HK-2 (cell line): ENCODE measurements around the gene PIM1.

ENCODE experiments used
- DNase-seq: peaks from one replicate; pipeline ENCODE4 v3.0.0-alpha.2; 2018; ENCODE audit not compliant: unreplicated experiment

Gene PIM1

DNA sequence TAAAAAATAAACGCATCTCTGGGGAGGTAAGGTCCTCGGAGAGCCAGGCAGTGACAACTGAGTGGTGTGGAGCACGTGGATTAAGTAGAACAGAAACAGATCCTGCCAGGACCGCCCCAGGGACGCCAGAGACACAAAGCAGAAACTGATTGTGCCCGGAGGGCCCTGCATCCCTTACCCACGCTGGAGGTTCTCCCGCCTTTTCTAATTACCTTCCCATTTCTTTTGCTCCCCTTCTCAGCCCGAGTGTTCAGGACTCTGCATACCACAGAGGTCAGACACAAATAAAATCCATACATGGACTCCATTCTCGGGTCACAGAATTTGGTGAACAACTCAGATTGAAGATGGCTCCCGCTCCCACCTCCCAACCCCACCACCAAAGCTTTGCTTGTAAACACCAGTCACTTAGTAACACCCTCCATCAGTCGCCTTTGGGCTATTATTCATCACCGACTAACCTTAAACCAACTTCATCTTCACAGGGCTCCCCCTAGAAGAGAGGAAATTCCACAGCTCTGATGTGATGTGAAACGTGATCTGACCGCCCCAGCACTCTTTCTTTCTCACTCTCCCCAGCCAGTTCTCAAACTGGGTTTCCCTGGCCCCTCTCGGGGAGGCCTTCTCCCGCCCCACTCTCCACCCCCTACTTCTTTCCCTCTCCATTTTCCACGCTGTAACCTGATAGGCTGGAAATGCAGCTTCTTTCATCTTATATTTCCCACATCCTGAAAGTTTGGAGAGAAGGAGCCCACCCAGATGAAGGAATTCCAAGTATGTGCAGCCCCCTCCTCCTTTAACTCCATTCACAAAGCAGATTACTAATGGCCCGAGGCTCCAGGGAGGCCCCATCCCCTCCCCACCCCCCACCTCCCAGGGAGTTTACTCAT is 32.5 kb upstream of the PIM1 start:
- peak; percentile 86 for DNase-seq

DNA sequence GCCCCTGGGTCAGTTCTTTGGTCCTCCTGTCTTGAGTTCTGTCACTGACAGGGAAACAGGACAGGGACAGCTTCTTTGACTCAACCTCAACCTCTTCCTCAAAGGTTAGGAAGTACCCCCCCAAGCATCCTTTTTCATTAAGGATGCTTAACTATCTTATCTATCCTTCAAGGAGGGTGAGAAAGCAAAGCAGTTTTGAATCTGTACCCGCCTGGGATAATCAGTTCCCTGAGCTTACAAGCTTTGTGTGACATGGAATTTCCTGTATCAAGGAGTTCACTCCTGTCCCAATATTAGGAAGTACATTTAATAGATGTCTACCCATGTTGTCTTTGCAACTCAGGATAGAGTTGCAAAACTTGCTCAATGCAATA is 31.1 kb upstream of the PIM1 start:
- DNase-seq = no peak

DNA sequence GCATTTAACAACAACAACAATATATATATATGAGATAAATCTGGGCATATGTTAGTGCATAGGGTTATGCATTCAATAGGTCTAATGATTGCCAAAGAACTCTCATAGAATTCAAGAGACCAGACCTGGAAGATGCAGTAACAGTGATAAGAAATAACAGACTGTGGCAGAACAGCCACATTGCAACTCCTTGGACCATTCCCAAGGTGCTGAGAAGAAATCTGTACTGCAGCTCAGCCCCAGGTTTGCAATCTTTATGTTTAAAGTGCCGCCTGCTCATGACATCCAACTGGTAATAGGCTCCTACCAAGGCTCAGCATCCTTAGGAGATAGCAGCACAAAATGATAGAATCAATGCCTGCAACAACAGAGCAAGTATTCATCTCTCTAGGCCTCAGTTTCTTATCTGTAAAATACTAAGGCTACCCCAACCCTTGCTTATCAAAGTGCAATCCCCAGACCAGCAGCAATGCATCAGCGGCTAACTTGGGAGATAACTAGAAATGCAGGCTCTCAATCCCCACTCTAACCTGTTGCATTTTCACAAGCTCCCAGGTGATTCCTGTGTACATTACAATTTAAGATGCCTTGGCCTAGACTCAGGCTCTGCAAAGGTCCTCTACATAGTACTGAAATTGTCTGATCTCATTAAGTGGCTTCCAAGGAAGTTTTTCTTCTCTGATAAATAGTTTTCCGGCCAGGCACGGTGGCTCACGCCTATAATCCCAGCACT is 30.6 kb upstream of the PIM1 start:
- no peak for DNase-seq

DNA sequence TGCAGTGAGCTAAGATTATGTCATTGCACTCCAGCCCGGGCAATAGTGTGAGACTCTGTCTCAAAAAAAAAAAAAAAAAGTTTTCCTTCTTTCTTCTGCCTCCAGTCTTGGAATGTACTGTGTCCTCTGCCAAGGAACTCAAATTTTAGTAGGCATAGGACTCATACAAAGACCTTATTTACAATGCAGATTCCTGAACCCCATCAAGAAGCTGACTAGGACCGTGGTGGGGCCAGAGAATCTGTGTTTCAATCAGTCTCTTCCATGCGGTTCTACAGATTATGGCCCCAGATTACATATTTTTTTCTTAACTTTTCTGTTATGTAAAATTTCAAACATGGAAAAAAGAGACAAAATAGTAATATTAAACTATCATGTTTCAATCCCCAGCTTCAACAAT is 29.8 kb upstream of the PIM1 start:
- DNase-seq = no peak

DNA sequence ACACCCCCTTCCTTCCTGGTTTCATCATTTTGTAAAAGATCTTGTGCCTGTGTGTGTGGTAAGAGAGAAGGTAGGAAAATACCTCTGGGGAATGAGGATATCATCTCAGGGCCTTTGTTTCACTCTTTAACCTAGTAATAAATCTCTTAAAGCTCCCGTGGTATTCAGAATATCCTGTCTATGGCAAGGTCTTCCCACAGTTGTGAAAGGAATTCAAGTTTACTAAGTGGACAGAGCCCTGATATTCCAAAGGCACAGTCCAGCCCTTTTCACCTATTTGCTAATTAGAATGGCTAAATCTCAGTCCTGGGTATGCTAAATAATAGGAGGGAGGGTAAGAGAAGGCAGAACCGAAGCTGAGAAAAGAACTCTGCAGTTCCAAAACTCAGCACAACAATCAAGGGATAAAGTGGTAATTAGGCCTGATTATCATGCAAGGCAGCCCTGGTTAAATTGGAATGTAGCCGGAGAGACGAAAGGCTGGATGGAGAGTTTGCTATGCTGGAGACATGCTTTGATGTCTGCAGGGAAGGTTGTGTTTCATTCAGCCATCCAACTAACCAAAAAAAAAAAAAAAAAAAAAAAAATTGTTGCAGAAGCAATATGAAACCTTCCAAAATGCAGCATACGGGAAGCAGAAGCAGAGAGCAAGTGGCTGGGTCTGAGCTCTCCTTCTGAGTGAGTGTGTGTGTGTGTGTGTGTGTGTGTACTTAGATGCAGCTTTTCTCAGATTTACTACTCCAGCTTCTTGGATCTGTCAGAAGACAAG is 28.5 kb upstream of the PIM1 start:
- DNase-seq = no peak

DNA sequence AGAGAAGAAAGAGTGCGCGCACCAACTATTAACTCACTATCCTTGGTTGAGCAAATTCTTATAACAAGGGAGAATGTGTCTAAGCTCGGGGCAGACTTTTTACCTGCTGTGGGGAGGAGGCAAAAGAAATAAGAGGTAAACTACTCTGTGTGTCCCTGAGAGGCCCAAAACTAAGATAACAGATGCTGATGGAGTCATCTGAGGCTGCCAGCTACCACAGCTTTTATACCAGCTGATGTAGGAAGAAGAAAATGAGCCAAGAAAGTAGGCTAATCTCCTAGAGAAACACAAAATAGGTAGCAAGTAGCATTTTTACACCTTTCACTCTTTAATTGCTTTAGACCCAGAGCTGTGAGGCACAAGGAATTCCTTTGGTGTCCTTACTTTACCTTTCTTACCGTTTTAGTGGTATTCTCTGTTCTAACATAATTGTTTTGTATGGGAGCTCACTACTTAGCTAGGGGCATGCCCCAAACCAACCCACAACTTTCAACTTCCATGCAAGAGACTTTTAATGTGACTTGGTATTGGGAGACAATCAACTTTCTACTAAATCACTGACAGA is 27.8 kb upstream of the PIM1 start:
- DNase-seq = no peak

DNA sequence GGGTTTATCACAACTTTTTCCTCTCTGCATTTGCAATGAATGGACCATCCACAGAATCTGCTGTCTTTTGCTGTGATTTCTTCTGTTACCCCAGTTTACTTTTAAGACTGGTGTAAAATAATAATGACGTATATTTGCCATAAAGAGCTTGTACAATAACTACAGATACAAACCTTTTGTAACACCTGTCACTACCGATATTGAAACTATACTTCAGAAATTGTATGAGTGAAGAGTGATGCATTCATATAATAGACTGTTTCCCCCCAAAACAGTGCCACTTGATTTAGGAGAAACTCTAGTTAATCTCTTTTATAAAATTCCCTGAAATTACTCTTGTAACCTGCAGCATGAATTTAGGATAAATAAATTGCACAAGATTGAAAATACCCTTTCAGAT is 26.4 kb upstream of the PIM1 start:
- DNase-seq = no peak

DNA sequence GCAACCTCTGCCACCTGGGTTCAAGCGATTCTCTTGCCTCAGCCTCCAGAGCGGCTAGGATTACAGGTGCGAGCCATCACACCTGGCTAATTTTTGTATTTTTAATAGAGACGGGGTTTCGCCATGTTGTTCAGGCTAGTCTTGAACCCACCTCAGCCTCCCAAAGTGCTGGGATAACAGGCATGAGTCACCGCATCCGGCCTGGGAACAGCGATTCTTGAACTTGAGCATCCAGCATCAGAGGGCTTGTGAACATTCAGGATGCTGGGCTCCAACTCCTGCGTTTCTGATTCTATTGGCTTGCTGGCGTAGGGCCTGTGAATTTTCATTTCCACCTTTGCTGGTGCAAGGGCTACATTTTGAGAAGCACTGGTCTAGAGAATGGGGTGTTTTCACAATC is 24.5 kb upstream of the PIM1 start:
- no peak for DNase-seq

DNA sequence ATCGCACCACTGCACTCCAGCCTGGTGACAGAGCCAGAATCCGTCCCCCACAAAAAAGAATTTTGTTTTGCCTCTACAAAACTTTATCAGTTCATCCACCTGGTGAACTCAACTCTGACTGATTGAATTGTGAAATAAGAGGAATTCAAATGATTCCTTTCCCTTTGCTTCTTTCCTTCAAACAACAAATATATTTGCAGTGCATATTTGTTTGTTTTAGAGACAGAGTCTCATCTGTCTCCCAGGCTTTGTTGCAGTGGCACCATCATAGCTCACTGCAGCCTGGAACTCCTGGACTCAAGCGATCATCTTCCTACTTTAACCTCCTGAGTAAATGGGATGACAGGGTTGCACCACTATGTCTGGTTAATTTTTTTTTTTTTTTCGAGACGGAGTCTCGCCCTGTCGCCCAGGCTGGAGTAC is 23.2 kb upstream of the PIM1 start:
- DNase-seq = no peak

DNA sequence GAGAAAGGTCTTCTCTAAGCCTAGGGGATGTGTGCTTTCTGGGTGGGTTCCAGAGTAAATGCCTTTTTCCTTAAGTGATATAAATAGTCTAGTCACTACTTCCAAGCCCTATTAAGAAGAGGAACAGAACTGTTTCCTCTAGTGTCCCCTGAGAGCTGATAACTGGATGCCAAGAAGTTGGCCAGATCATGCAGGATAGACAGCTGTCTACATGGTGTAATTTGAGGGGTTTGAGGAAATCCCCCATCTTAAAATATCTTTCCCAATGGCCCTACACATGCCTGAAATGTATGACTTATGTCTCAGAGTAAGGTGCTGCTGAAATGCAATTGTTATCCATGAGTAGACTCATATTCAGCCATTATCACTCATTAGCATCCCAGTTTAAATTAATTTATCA is 20.2 kb upstream of the PIM1 start:
- DNase-seq = no peak

DNA sequence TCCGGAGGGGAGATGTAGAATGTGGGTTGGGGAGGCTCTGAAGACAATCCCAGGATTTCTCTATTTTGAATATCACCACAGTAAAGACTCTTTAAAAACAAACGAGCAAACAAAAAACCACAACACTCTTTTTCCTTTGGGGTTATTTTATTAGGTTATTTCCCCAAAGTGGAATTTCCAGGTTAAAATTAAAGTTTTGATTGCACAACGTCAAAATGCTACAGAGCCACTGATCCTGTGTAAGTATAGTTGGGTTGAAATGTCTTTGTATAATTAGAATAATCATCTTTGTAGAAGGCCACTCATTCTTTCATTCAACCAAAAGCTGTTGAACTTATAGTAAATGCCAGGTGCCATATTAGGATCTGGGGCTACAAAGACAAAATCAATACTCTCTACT is 19.6 kb upstream of the PIM1 start:
- DNase-seq = no peak

DNA sequence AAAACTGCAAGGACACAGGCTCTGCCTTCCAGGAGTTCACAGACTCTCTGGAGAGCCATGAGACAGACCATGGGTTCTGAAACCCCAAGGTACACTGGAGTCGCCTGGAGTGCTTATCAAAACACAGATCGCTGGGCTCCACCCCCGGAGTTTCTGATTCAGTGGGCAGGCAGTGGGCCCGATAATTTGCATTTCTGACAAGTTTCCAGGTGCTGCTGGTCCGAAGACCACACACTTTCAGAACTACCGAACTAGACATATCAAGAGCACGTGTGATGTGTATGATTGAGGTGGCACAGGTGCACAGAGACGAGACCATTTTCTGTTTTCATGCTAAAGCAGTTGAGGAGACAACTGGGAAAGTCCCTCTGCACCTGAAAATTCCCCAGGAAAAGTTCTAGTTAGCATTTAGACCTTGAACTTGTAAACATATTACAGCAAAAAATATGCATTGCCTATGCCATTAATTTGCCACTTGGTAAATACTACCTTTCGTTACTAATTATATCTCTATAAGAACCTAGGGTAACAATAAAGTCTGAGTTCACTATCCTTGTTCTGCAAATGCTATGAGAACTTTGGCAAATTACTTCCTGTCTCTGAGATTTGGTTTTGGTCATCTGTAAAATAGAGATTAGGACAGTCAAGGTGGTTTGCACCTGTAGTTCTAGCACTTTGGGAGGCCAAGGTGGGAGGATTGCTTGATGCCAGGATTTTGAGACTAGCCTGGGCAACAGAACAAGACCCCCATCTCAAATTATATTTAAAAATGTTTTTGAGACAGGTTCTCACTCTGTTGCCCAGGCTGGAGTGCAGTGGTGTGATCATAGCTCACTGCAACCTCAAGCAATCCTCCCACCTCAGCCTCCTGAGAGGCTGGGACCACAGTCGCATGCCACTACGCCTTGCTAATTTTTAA is 14.3 kb upstream of the PIM1 start:
- no peak for DNase-seq

DNA sequence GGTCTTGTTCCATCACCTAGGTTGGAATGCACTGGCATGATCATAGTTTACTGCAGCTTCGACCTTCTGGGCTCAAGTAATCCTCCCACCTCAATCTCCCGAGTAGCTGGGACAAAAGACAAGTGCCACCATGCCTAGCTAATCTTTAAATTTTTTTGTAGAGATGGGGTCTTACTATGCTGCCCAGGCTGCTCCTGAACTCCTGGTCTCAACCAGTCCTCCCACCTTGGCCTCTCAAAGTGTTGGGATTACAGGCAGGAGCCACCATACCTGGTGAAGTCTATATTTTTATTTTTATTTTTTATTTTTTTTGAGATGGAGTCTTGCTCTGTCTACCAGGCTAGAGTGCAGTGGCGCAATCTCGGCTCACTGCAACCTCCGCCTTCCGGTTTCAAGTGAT is 11.4 kb upstream of the PIM1 start:
- DNase-seq = no peak

DNA sequence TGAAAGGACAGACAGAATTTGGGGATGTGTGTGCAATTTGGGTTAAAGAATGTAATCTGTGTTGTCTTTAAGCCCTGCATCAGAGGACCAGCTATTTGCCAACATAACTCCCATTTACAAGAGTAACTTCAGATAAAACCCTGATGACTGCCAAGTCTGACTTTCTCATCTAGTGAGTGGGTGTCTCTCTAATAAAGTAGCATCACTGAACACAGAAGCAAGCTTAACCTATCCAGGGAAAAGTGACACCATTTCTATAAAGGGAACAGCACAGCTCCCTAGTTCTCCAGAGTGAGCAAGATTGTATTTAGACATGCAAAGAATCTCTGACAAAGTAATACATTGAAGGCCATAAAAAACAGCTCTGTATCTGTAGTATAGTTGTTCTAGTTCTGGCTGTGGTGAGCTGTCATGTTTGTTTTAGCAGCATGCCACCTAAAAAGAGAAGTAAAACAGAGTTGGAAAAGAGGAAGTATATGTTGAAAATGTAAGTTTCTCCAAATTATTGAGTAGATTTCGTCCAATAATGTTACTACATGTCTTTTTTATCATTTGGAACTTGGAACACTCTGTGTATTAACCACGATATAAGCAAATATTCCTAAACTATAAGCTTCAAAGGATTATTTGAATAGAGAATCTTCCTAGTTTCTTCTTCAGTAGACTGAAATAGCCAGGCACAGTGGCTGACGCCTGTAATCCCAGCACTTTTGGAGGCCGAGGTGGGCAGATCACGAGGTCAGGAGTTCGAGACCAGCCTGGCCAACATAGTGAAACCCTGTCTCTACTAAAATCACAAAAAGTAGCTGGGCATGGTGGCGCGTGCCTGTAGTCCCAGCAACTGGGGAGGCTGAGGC is 8.8 kb upstream of the PIM1 start:
- DNase-seq = no peak

DNA sequence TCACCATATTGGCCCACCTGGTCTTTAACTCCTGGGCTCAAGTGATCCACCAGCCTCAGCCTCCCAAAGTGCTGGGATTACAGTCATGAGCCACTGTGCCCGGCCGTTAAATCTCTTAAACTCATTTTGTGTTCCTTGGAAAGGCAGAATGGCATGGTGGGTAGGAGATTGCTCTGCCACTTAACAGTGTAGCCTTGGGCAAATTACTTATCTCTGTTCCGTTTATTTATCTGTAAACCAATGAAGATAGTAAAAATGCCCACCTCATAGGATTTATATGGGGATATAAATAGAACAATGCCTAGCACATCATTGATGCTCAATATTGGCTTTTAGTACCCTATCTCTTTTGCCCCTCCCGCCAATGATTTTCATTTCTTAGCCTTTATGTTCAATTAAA is 7.2 kb upstream of the PIM1 start:
- DNase-seq = no peak

DNA sequence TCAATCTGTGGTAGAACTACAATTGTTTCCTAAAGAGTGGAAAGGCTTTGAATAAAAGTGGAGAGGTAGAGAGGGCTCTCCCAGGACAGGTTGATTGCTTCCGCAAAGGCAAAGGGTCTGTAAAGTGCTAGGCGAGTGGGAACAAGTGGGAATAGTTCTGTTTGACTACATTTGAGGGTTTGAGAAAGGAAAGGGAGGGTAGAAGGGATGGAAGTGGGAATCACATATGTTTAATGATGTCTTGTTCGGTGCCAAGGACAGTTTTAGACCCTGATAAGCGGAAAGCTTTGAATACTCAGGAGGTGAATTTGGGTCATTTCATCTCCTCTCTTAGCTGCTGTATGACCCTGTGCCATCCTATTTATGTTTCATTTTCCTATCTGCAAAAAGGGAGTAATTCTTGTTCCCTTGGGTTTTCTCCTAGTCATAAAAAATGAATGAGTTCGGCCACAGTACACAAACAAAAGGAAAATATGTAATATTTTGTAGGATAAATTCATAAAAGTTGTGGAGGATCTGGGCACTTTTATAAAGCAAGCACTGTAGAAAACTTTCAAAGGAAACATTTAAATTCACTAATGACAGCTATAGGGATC is 1.7 kb upstream of the PIM1 start:
- DNase-seq = no peak

DNA sequence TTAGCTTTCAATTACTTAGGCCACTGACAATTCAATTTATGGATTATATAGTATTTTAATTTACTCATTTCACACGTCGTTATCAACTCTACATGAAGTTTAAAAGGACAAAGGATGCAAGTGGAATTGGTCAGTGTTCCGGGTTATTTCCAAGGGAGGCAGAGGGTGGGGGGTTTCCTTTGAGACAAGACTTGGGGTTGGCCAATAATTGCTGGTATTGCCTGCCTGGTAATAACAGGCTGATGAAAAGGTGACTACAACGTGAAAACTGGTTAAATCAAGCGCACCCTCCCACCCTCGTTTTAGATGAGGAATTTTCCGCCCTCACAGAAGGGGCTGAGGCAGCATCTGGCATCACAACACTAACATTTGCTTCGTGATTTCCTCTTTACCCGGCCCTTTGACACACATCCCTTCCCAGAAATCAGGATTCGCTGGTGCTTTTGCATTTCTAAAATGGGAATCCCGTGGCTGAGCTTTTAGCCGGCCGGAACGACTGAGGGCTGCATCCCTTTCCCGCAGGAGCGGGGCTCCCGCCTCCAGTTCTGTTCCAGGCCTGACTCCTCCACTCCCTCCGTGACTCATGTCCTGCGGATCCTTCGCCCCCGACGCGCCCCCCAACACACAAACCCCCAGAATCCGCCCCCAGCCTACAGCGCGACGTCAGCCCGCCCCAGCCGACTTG is 999 bp upstream of the PIM1 start:
- DNase-seq = no peak

DNA sequence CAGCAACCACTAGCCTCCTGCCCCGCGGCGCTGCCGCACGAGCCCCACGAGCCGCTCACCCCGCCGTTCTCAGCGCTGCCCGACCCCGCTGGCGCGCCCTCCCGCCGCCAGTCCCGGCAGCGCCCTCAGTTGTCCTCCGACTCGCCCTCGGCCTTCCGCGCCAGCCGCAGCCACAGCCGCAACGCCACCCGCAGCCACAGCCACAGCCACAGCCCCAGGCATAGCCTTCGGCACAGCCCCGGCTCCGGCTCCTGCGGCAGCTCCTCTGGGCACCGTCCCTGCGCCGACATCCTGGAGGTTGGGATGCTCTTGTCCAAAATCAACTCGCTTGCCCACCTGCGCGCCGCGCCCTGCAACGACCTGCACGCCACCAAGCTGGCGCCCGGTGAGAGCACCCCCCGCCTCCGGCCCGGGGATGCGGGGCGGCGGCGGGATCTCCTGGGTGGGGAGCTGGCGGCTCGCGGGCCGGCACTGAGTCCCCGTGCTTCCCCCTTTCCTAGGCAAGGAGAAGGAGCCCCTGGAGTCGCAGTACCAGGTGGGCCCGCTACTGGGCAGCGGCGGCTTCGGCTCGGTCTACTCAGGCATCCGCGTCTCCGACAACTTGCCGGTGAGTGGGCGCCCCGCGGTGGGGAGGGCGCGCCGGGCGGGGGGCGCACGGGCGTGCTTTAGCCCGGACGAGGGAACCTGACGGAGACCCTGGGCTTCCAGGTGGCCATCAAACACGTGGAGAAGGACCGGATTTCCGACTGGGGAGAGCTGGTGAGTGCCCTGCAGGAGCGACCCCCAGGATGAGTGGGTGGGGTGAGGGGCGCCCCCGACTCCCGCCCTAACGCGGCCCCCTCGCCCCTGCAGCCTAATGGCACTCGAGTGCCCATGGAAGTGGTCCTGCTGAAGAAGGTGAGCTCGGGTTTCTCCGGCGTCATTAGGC is 585 bp downstream of the PIM1 start:
- peak; percentile 64 for DNase-seq
